Muscle of leg (tissue), 11 donors: Measurements from ENCODE around the gene METTL22. TPM values are rescaled to one million over a fixed set of nuclear protein-coding genes. Genes with fewer than 3 reads are reported as not detected.

Experiments used
- DNase-seq: peaks from one replicate; pipeline ENCODE4 v3.0.0; 2013
- H3K27ac ChIP-seq: one replicate; pipeline ENCODE4 v1.5.1; 2013; ENCODE audit warnings: mild to moderate bottlenecking, low read length, control low read depth
- H3K27me3 ChIP-seq: one replicate; pipeline ENCODE4 v1.6.1; 2013; ENCODE audit warnings: low read length; ENCODE audit not compliant: control insufficient read depth, insufficient read depth
- H3K36me3 ChIP-seq: one replicate; pipeline ENCODE4 v1.6.1; 2013; ENCODE audit warnings: low read length; ENCODE audit not compliant: control insufficient read depth, insufficient read depth
- H3K4me1 ChIP-seq: one replicate; pipeline ENCODE4 v1.6.1; 2013; ENCODE audit warnings: low read length; ENCODE audit not compliant: control insufficient read depth, insufficient read depth
- H3K4me3 ChIP-seq: one replicate; pipeline ENCODE4 v1.5.1; 2013; ENCODE audit warnings: low read length, control low read depth
- H3K9me3 ChIP-seq: replicated peaks from 2 replicates; pipeline ENCODE4 v1.6.1; 2013; ENCODE audit warnings: low read depth, low read length; ENCODE audit not compliant: control insufficient read depth
- WGBS: methylation state at CpG from one replicate; pipeline ENCODE4 v1.1.5; 2013; ENCODE audit warnings: missing lambda C conversion rate; ENCODE audit not compliant: insufficient coverage; 5-methylcytosine and 5-hydroxymethylcytosine counted together
- polyA plus RNA-seq, 8 donors: library from polyadenylated mRNA; unstranded; fragments of 120-200 nt; gene quantifications; one replicate each; pipeline versions ENCODE4 v1.2.1 to v1.2.3, GENCODE V29; 2013; ENCODE audit warnings: inconsistent platforms in 1 of 8, low replicate concordance in 1 of 8; ENCODE audit not compliant: insufficient read length in 8 of 8, insufficient read depth in 1 of 8
- total RNA-seq: library from RNA; stranded (reverse); fragments of 120-200 nt; gene quantifications from one replicate; pipeline ENCODE4 v1.2.4, GENCODE V29; 2013

METTL22 gene
- total and polyA plus RNA-seq, 9 donors: 12.6 to 22.8 (median 17.9) TPM

GRCh38 chr16:8676160-8676547 is 54.7 kb downstream of the METTL22 start:
- H3K36me3 ChIP-seq: no peaks in the 10 kb centered on the region
- H3K4me1 ChIP-seq: peaks cover 18% of the 10 kb centered on the region
- H3K9me3 ChIP-seq: peaks cover 6% of the 10 kb centered on the region
- H3K27ac ChIP-seq: no peak overlapping the region
- 55% methylated on average over 5 of the region's 5 CpGs for WGBS
- no peak for DNase-seq
- H3K27me3 ChIP-seq: no peaks in the 10 kb centered on the region
- no peak overlapping the region for H3K4me3 ChIP-seq

- WGBS: 68% methylated on average over 3 of the region's 7 CpGs
- no peak overlapping the region for H3K27ac ChIP-seq
- peaks cover 18% of the 10 kb centered on the region for H3K4me1 ChIP-seq
- no peak overlapping the region for H3K4me3 ChIP-seq
- no peak for DNase-seq
- no peaks in the 10 kb centered on the region for H3K27me3 ChIP-seq
- peaks cover 6% of the 10 kb centered on the region for H3K9me3 ChIP-seq
- H3K36me3 ChIP-seq: no peaks in the 10 kb centered on the region
These were observed 55.4 kb downstream of the METTL22 start for GRCh38 chr16:8676737-8677375.

GRCh38 chr16:8677481-8677880 is 56.0 kb downstream of the METTL22 start:
- peaks cover 6% of the 10 kb centered on the region for H3K9me3 ChIP-seq
- no peak overlapping the region for H3K4me3 ChIP-seq
- no peaks in the 10 kb centered on the region for H3K27me3 ChIP-seq
- peaks cover 18% of the 10 kb centered on the region for H3K4me1 ChIP-seq
- no peak overlapping the region for H3K27ac ChIP-seq
- H3K36me3 ChIP-seq: no peaks in the 10 kb centered on the region
- no CpG with 5 or more reads among the region's 5 CpGs for WGBS
- no peak for DNase-seq

GRCh38 chr16:8678068-8678927 is 56.8 kb downstream of the METTL22 start:
- Histone ChIP-seq H3K4me3 (no peak overlapping the region), H3K27me3 (no peaks in the 10 kb centered on the region), H3K36me3 (no peaks in the 10 kb centered on the region), H3K4me1 (peaks cover 18% of the 10 kb centered on the region), H3K27ac (no peak overlapping the region), H3K9me3 (peaks cover 6% of the 10 kb centered on the region)
- 88% methylated on average over 1 of the region's 7 CpGs for WGBS
- no peak for DNase-seq

- DNase-seq: no peak
- Histone ChIP-seq H3K27me3 (no peaks in the 10 kb centered on the region), H3K4me1 (peaks cover 13% of the 10 kb centered on the region), H3K36me3 (no peaks in the 10 kb centered on the region), H3K27ac (no peak overlapping the region), H3K9me3 (peaks cover 6% of the 10 kb centered on the region), H3K4me3 (no peak overlapping the region)
- 100% methylated on average over 1 of the region's 2 CpGs for WGBS
These were observed 57.7 kb downstream of the METTL22 start for GRCh38 chr16:8679151-8679550.

- H3K4me1 ChIP-seq: peaks cover 13% of the 10 kb centered on the region
- WGBS: 87% methylated on average over 6 of the region's 9 CpGs
- peaks cover 6% of the 10 kb centered on the region for H3K9me3 ChIP-seq
These were observed 61.2 kb downstream of the METTL22 start for GRCh38 chr16:8682551-8683259.

GRCh38 chr16:8683640-8684039 is 62.1 kb downstream of the METTL22 start:
- H3K27ac ChIP-seq: no peak overlapping the region
- no peaks in the 10 kb centered on the region for H3K27me3 ChIP-seq
- no peak overlapping the region for H3K4me3 ChIP-seq
- 82% methylated on average over 3 of the region's 4 CpGs for WGBS
- H3K4me1 ChIP-seq: peaks cover 13% of the 10 kb centered on the region
- H3K36me3 ChIP-seq: no peaks in the 10 kb centered on the region
- DNase-seq: no peak
- peaks cover 6% of the 10 kb centered on the region for H3K9me3 ChIP-seq

More at GRCh38 chr16:8682551-8683259, 61.2 kb downstream of the METTL22 start:
- no peak overlapping the region for H3K4me3 ChIP-seq
- H3K36me3 ChIP-seq: no peaks in the 10 kb centered on the region
- DNase-seq: no peak
- no peaks in the 10 kb centered on the region for H3K27me3 ChIP-seq
- no peak overlapping the region for H3K27ac ChIP-seq

- WGBS: 100% methylated on average over 1 of the region's 3 CpGs
- Histone ChIP-seq H3K36me3 (peaks cover 3% of the 10 kb centered on the region), H3K9me3 (peaks cover 14% of the 10 kb centered on the region), H3K4me1 (peaks cover 13% of the 10 kb centered on the region), H3K27ac (no peak overlapping the region), H3K27me3 (no peaks in the 10 kb centered on the region), H3K4me3 (no peak overlapping the region)
- DNase-seq: no peak
These were observed 64.1 kb downstream of the METTL22 start for GRCh38 chr16:8685617-8686016.

- Histone ChIP-seq H3K36me3 (peaks cover 3% of the 10 kb centered on the region), H3K27ac (no peak overlapping the region), H3K9me3 (peaks cover 14% of the 10 kb centered on the region), H3K27me3 (no peaks in the 10 kb centered on the region), H3K4me3 (no peak overlapping the region), H3K4me1 (peaks cover 13% of the 10 kb centered on the region)
- no peak for DNase-seq
- 15% methylated on average over 7 of the region's 7 CpGs for WGBS
These were observed 64.6 kb downstream of the METTL22 start for GRCh38 chr16:8686031-8686621.

GRCh38 chr16:8686879-8687278 is 65.4 kb downstream of the METTL22 start:
- H3K27ac ChIP-seq: no peak overlapping the region
- 49% methylated on average over 7 of the region's 9 CpGs for WGBS
- H3K9me3 ChIP-seq: peaks cover 14% of the 10 kb centered on the region
- H3K4me1 ChIP-seq: peaks cover 13% of the 10 kb centered on the region
- no peak for DNase-seq
- peaks cover 3% of the 10 kb centered on the region for H3K36me3 ChIP-seq
- no peak overlapping the region for H3K4me3 ChIP-seq
- H3K27me3 ChIP-seq: no peaks in the 10 kb centered on the region
